ENCODE measurements around the gene ILK.

ILK gene

DNA sequence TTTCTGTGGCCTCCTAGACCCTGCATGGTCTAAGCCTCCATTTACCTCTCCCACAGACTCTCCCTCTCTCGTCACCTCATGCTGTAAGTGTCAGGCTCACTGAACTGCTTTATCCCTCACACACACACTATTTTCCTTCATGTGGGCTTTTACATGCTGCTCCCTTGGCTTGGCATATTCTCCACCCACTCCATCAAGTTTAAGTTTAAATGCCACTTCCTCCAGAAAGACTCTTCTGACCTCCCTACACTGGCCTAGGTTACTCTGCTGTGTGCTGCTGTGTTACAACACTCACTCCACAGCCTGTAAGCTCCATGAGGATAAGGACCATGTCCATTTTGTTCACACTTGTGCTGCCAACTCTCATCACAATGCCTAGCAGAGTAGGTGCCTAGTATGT is 49.5 kb downstream of the ILK start:
- TF ChIP-seq, protein P1, sequence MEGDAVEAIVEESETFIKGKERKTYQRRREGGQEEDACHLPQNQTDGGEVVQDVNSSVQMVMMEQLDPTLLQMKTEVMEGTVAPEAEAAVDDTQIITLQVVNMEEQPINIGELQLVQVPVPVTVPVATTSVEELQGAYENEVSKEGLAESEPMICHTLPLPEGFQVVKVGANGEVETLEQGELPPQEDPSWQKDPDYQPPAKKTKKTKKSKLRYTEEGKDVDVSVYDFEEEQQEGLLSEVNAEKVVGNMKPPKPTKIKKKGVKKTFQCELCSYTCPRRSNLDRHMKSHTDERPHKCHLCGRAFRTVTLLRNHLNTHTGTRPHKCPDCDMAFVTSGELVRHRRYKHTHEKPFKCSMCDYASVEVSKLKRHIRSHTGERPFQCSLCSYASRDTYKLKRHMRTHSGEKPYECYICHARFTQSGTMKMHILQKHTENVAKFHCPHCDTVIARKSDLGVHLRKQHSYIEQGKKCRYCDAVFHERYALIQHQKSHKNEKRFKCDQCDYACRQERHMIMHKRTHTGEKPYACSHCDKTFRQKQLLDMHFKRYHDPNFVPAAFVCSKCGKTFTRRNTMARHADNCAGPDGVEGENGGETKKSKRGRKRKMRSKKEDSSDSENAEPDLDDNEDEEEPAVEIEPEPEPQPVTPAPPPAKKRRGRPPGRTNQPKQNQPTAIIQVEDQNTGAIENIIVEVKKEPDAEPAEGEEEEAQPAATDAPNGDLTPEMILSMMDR (IDR thresholded peaks at IDR 0.05; ENCODE audit: control insufficient read depth, extremely low read depth, insufficient read depth) = no peak
- H3K4me3 ChIP-seq (ENCODE audit: low read depth, low read length) = no peak overlapping the region
- DNase-seq (ENCODE audit: low read depth) = no peak

DNA sequence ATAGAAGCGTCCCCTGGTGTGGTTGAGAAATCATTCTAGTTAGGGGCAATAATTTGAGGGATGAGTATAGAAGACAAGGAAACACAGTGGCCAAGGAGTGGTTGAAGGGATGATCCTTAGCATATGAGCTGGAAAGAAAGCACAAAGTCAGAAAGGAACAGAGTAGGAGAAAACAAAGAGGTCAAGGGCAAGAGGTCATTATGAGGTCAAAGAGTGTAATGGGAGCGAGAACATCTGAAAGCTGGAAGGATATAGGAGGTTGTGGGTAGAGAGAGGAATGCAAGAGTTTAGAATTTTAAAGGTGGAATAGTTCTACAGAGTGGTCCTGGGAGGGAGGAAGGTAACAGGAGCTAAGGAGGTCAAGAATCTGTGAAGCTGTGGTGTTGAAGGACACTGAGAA is 50.1 kb downstream of the ILK start:
- DNase-seq (ENCODE audit: low read depth) = no peak
- TF ChIP-seq, protein P1 (IDR thresholded peaks at IDR 0.05; ENCODE audit: control insufficient read depth, extremely low read depth, insufficient read depth) = no peak
- H3K4me3 ChIP-seq (ENCODE audit: low read depth, low read length) = no peak overlapping the region

DNA sequence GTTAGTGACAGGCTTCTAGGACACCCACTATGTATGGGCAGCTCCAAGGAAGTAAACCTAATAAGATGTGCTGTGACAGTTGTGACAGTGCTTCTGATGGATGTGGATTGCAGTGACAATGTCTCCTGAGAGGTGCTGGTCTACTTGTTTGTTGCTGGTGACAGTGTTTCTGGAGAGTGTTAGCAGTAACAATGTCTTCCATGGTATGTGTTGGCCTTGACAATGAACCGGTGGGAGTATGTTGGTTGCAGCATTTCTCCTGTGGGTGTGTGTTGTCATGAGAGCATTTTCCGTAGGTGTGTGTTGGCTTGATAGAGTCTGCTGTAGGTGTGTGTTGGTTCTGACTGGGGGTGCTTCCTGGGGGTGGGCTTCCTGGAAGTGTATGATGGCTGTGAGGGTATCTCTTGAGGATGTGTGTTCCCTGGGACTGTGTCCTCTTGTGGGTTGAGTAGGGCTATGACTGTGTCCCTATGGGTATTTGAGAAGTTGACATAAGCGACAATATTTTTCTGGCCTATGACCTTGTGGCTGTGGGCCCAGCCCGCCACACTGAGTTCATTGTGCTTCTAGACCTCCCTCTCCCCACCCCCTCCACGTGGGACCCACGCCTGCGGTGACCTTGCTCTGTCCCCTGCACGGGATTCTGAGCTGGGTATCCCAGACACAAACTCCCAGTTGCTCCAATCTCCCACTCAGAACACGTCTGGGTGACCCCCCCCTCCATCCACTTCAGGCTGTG is 50.9 kb downstream of the ILK start:
- no peak overlapping the region for H3K4me3 ChIP-seq (ENCODE audit: low read depth, low read length)
- no peak for DNase-seq (ENCODE audit: low read depth)
- TF ChIP-seq, protein P1 (IDR thresholded peaks at IDR 0.05; ENCODE audit: control insufficient read depth, extremely low read depth, insufficient read depth) = no peak

DNA sequence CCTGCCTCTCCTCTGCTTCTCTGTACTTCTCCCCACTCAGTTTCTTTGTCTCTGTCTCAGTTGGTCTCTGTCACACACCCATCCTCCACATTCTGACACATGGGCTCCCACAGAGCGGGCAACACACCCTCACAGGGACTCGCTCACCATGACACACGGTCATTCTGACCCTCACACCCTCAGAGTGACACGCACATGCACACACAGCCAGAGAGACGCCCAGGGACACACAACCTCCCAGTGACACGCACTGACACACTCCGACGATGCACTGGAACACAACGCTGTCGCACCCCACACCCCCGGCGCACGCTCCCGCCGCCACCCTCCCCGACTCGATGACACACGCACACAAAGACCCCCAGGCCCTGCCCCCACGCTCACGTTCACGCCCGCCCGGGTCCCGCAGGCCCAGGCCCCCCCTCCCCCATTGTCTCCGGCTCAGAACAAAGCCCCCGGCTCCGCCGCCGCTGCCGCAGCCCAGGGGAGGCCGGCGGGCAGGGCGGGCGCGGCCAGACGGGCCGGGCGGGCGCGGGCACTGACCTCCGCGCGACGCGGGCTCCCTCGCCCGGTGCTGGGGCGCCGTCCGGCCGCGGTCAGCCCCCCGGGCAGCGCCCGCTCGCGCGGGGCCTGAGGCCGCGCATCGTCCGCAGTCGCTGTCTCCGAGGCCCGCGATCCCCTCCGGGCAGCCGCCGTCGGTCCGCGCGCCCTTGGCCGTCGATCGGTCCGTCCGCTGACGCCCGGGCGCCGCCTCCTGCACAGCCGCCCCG is 51.6 kb downstream of the ILK start:
- no peak overlapping the region for H3K4me3 ChIP-seq (ENCODE audit: low read depth, low read length)
- no peak for DNase-seq (ENCODE audit: low read depth)
- TF ChIP-seq, protein P1 (IDR thresholded peaks at IDR 0.05; ENCODE audit: control insufficient read depth, extremely low read depth, insufficient read depth) = no peak

DNA sequence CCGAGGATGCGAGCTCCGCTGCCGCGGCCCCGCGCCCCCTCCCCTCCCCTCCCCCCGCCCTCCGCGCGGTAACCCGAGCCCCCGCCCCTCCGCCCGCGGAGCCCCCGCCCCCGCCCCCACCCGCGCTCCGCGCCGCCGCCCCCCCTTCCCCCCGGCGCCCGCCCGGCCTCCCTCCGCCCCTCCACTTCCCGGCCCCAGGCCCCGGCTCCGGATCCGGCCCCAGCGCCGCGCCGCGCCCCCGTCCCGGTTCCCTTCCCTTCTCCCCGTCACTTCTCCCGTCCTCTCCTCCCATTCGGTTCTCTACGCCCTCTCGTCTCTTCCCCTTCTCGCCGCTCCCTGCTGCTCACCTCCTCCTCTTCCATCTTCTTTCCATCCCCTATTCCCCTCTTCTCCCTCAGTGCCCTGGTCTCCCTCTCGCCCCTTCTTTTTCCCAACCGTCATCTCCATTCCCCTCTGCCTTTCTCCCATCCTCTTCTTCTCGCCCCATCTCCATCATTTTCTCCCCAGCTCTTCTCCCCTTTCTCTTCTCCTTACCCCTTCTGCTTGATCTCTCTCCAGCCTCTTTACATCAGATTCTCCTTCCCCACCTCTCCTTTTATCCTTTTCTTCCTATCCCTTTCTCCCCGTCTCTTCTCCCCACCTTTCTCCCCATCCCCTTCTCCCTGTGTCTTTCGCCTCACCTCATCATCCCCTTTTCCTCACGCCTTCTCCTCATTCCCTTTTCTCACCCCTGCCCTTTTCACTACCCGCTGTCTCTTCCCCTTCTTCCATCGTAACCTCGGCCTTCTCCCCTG is 52.4 kb downstream of the ILK start, which contains the start of gene DCHS1:
Gene DCHS1 (minus strand): TSS at position 20 of the 794 bp plus-strand sequence. CDS start 14,196 bp downstream, outside the sequence.
- TF ChIP-seq, protein P1 (IDR thresholded peaks at IDR 0.05; ENCODE audit: control insufficient read depth, extremely low read depth, insufficient read depth) = no peak
- H3K4me3 ChIP-seq (ENCODE audit: low read depth, low read length) = no peak within 1 kb of the TSS
- no peak for DNase-seq (ENCODE audit: low read depth)

DNA sequence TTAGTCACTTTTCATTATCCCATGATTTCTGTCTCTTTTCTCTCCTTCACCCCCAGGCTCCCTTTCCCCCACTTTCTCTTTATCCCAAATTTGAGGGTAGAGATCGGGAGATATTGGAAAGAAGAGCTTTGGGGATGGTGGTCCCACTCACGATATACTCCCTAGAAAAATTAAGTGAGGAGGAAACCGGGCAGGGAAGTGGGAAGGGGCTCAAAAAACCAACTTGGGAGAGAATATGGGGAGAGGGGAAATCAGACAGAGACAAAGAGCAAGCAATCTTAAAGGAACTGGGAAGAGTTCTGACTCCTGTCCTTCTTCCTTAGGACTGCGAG is 53.0 kb downstream of the ILK start:
- TF ChIP-seq, protein P1 (IDR thresholded peaks at IDR 0.05; ENCODE audit: control insufficient read depth, extremely low read depth, insufficient read depth) = no peak
- no peak for DNase-seq (ENCODE audit: low read depth)

More for the DNA sequence above, 53.0 kb downstream of the ILK start:
- no peak overlapping the region for H3K4me3 ChIP-seq (ENCODE audit: low read depth, low read length)
